HCT116 (cell line): ENCODE data around the gene NTSR1.

Experiments
- CEBPB ChIP-seq: IDR thresholded peaks from 2 replicates; pipeline ENCODE4 v1.6.1; 2012; ENCODE audit warnings: low read depth
- CTCF ChIP-seq, 3 experiments: fragments of 200-600 bp in 1 of 3; sonication (generic) in 1 of 3; IDR thresholded peaks in 2 of 3; conservative IDR thresholded peaks in 1 of 3; 2 replicates each; pipeline ENCODE4 v1.5.1; 2012 to 2017; ENCODE audit warnings: low read depth in 2 of 3, low read length in 2 of 3, antibody characterized with exemption in 1 of 3, borderline replicate concordance in 1 of 3, control low read depth in 1 of 3, mild to moderate bottlenecking in 1 of 3, mixed read lengths in 1 of 3, mixed run types in 1 of 3, moderate library complexity in 1 of 3; ENCODE audit not compliant: insufficient read depth in 1 of 3
- JUND ChIP-seq: IDR thresholded peaks from 2 replicates; pipeline ENCODE4 v1.6.1; 2012
- SIN3A ChIP-seq: IDR thresholded peaks from 2 replicates; pipeline ENCODE4 v1.6.1; 2012; ENCODE audit warnings: low read depth
- YY1 ChIP-seq: IDR thresholded peaks from 2 replicates; pipeline ENCODE4 v1.6.1; 2011; ENCODE audit warnings: low read length, low read depth, moderate library complexity, mild to moderate bottlenecking; ENCODE audit not compliant: insufficient replicate concordance; ENCODE audit errors: extremely low read depth

- no peak for TF ChIP-seq CTCF (IDR thresholded peaks at IDR 0.05 in 2 of 3, conservative IDR thresholded peaks at IDR 0.05 in 1 of 3; ENCODE audit: borderline replicate concordance in 1 of 3, insufficient read depth in 1 of 3, low read depth in 2 of 3, low read length in 2 of 3)
- no peak for TF ChIP-seq SIN3A
- no peak for TF ChIP-seq CEBPB
- no peak for TF ChIP-seq YY1
- TF ChIP-seq JUND, result no peak
Observed at GRCh38 chr20:62792940-62793756, 84.5 kb downstream of the NTSR1 start.
